ENCODE results near the gene ADGRL3.

Gene ADGRL3

GRCh38 chr4:61886131-61886530 lies 686.0 kb downstream of the ADGRL3 start:
- no peak for TF ChIP-seq CTCF (IDR thresholded peaks at IDR 0.05; ENCODE audit: low read depth, low read length, missing control alignments)
- H3K4me3 ChIP-seq (ENCODE audit: low read depth, low read length), result no peak overlapping the region
- no peak for DNase-seq (ENCODE audit: low read depth)

GRCh38 chr4:61889117-61889516 lies 689.0 kb downstream of the ADGRL3 start:
- H3K4me3 ChIP-seq (ENCODE audit: low read depth, low read length), result no peak overlapping the region
- no peak for DNase-seq (ENCODE audit: low read depth)
- no peak for TF ChIP-seq CTCF (IDR thresholded peaks at IDR 0.05; ENCODE audit: low read depth, low read length, missing control alignments)

GRCh38 chr4:61890321-61890720 lies 690.2 kb downstream of the ADGRL3 start:
- TF ChIP-seq CTCF (IDR thresholded peaks at IDR 0.05; ENCODE audit: low read depth, low read length, missing control alignments), result no peak
- H3K4me3 ChIP-seq (ENCODE audit: low read depth, low read length), result no peak overlapping the region
- no peak for DNase-seq (ENCODE audit: low read depth)

GRCh38 chr4:61891953-61892352 lies 691.8 kb downstream of the ADGRL3 start:
- TF ChIP-seq CTCF (IDR thresholded peaks at IDR 0.05; ENCODE audit: low read depth, low read length, missing control alignments), result no peak
- no peak for DNase-seq (ENCODE audit: low read depth)
- H3K4me3 ChIP-seq (ENCODE audit: low read depth, low read length), result no peak overlapping the region

- no peak overlapping the region for H3K4me3 ChIP-seq (ENCODE audit: low read depth, low read length)
- DNase-seq (ENCODE audit: low read depth), result no peak
- no peak for TF ChIP-seq CTCF (IDR thresholded peaks at IDR 0.05; ENCODE audit: low read depth, low read length, missing control alignments)
Measured at GRCh38 chr4:61896634-61897033, 696.5 kb downstream of the ADGRL3 start.

- DNase-seq (ENCODE audit: low read depth), result no peak
Measured at GRCh38 chr4:61909031-61909430, 708.9 kb downstream of the ADGRL3 start.

More at GRCh38 chr4:61909031-61909430, 708.9 kb downstream of the ADGRL3 start:
- no peak overlapping the region for H3K4me3 ChIP-seq (ENCODE audit: low read depth, low read length)
- no peak for TF ChIP-seq CTCF (IDR thresholded peaks at IDR 0.05; ENCODE audit: low read depth, low read length, missing control alignments)

Data from GM12864 (cell line).